Measurements from ENCODE around the gene SPEM2.

Gene SPEM2

DNA sequence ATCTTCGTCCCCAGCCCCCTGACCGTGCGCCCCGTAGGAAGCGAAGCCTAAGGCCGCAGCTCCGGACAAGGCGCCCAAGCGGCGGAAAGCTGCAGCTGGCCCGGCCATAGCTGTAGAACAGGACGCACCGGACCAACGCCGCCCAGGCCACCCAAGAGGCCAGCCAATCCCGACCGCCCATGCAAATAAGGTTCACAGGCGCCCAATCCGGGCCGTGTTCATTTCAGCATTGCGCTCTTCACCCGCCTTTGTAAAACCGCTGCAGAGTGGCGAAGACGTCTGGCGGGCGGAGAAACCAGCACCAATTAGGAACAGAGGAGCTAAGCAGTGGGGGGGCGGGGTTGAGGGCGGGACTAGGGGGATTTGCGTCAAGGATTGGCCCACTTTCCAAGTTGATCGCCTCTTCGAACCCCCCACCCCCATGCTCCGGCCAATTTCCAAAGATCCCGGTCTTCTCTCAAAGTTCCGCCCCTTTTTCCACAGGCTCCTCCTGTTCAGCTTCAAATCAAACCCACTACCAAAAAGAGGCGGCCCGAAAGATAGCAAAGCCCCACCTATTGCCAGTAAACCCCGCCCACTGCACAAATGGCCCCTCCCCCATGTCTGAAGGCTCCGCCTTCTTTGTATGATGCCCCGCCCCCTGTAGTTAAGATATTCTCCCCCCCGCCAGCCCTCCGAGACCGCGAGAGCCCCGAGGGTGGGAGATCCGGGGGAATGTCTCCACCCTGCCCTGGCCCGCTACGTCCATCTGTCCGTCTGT is 21.3 kb upstream of the SPEM2 start, which contains the start of gene TMEM256:
TSS of gene TMEM256 (minus strand) at position 121 of the 760 bp plus-strand sequence. CDS start at position 108, 13 bp downstream.
- DNase-seq (ENCODE audit: low read depth in 2 of 3, low spot score in 2 of 3), result peak; percentile 85 to 87 (median 86)

- DNase-seq (ENCODE audit: low read depth in 2 of 3, low spot score in 2 of 3), result peak in 1 of 3 experiments; percentile 38
Measured at GRCh38 chr17:7404737-7405349, 20.6 kb upstream of the SPEM2 start.

DNA sequence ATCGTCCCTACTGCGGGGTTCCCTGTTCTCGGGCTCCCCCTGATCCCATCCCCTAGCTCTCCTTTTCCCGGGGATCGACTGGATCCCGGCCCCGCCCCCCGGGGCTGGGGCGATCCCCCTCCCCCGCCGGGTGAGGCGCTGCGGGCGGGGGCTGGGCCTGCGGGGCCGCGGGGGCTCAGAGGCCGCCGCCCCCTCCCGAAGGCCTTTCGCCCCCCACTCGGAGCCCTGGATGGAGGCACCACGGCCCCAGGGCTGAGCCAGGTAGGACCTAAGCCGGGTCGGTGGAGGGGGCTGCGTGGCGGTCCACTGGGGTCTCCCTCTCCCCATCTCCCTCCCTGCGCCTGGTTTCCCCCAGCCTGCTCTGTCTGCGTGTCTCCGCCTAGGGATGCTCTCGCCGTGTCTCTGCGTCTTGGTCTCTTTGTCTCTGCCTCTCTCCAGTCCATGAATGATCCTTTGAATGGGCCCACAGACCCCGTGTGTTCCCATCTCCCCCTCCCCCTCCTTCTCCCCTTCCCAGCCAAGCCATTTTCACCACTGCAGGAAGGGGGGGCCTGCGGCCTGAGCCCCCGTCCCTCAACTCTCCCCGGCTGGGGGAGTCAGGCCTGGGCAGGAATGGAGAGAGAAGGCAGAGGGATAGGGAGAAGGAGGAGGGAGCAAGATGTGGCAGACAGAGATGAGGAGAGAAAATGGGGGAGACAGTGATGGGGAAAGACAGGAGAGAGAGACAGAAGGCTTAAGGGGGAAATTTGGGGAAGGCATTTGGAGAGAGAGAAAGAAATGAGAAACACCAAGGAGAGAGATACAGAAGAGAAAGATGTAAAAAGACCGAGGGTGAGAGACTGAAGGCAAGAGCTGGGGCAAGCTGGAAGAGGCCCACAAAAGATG is 19.8 kb upstream of the SPEM2 start:
- DNase-seq (ENCODE audit: low read depth in 2 of 3, low spot score in 2 of 3), result no peak

GRCh38 chr17:7406235-7406825 is 19.1 kb upstream of the SPEM2 start:
- no peak for DNase-seq (ENCODE audit: low read depth in 2 of 3, low spot score in 2 of 3)

- no peak for DNase-seq (ENCODE audit: low read depth in 2 of 3, low spot score in 2 of 3)
Measured at GRCh38 chr17:7407082-7407481, 18.3 kb upstream of the SPEM2 start.

- no peak for DNase-seq (ENCODE audit: low read depth in 2 of 3, low spot score in 2 of 3)
Measured at GRCh38 chr17:7407485-7408251, 17.7 kb upstream of the SPEM2 start, which contains the start of gene NLGN2. Gene NLGN2 (plus strand): TSS chr17:7407845. CDS start chr17:7408256, 411 bp downstream.

DNA sequence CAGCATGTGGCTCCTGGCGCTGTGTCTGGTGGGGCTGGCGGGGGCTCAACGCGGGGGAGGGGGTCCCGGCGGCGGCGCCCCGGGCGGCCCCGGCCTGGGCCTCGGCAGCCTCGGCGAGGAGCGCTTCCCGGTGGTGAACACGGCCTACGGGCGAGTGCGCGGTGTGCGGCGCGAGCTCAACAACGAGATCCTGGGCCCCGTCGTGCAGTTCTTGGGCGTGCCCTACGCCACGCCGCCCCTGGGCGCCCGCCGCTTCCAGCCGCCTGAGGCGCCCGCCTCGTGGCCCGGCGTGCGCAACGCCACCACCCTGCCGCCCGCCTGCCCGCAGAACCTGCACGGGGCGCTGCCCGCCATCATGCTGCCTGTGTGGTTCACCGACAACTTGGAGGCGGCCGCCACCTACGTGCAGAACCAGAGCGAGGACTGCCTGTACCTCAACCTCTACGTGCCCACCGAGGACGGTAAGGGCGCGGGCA is 17.1 kb upstream of the SPEM2 start:
- no peak for DNase-seq (ENCODE audit: low read depth in 2 of 3, low spot score in 2 of 3)

GRCh38 chr17:7408863-7409262 is 16.6 kb upstream of the SPEM2 start:
- DNase-seq (ENCODE audit: low read depth in 2 of 3, low spot score in 2 of 3), result no peak

DNA sequence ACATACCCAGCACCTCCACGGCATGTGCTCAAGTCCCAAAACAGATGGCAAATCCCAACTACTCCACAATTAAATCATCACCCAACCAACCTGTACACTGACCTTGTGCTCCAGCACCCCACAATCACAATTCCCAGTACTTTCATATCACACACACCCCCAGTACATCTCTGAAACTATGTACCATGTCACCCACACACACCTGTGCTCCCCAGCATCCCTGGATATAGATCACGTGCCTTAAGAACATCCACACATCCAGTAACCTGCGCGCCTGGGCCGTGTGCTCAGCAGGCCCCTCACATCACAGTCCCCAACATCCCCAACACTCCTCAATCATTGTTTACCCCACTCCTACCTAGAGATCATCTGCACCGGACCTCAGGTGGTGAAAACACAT is 15.7 kb upstream of the SPEM2 start:
- DNase-seq (ENCODE audit: low read depth in 2 of 3, low spot score in 2 of 3), result no peak

DNA sequence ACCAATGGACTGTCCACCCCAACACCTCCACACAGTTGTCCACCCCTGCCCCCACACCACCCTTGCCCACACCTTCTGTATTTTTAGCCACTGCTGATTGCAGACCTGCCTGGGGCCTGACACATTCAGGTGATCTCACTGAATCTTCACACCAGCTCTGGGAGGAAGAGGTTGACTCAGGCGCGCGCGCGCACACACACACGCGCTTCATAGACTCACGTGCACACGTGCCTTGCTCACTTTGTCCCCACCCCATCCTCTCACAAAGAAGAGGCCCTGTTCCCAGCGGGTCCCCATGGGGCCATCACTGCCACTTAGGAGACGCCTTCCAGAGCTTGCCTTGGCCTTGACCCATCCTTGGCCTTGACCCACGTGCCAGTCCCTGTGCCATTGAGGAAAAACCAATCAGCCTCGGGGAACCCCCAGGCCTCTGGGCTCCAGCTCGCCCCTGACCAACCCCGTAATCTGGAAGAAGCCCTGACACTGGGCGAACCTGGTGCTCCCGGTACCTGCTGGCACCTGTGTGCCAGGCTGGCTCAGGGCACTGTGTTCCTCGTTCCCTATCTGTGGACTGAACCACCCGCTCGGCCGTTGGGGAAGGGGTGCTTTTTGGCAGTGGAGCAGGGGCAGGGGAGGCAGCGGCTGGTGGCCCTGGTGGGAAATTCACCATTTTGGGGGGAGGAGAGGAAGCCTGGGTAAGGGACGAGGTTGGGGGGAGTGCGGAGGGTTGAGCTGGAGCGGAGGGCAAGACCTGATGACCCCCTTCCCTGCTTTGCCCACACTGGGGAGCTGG is 14.6 kb upstream of the SPEM2 start:
- no peak for DNase-seq (ENCODE audit: low read depth in 2 of 3, low spot score in 2 of 3)

DNA sequence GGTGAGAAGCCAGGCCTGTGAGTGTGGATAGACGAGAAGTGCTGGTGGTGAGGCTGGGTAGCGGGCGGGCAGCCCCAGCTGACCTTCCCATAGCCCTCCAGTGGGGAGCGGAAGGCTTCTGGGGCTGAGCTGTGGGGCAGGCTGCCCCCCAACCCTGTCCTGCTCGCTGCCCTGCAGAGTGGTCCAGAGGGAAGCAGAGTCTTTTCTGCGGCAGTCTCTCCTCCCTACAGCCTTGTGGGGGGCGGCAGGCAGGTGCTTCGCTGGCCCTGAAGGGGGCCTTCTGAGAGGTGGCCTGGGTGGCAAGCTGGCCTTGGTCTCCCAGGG is 14.0 kb upstream of the SPEM2 start:
- no peak for DNase-seq (ENCODE audit: low read depth in 2 of 3, low spot score in 2 of 3)

DNA sequence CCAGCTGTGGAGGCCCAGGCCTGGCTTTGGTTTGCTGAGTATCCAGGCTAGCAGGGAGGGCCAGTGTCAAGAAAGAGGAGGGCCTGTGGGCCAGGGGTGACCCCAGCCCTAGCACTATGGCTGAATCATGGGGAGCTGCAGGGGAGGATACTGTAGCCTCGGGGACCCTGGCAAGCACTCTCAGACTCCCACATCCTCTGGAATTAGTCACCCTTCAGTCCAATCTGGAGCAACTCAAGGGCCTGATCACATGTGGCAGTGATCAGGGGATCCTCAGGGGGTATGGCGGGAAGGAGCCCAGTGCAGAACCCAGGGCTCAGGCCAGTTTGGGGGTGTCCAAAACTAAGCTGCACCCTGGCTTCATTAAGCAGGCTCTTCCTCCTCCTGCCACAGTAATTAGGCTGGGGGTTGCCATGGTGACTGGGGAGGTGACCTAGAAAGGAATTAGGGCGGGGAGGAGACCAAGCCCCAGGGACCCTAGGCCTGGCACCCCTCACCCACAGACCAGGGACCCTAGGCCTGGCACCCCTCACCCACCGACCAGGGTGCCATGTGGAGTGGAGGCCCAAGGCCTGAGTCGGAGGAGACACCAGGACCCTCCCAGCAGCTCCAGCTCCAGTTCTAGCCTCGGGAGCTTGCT is 11.9 kb upstream of the SPEM2 start:
- no peak for DNase-seq (ENCODE audit: low read depth in 2 of 3, low spot score in 2 of 3)

- DNase-seq (ENCODE audit: low read depth in 2 of 3, low spot score in 2 of 3), result no peak
Measured at GRCh38 chr17:7414837-7415236, 10.6 kb upstream of the SPEM2 start.

- no peak for DNase-seq (ENCODE audit: low read depth in 2 of 3, low spot score in 2 of 3)
Measured at GRCh38 chr17:7415784-7416183, 9.6 kb upstream of the SPEM2 start.

DNA sequence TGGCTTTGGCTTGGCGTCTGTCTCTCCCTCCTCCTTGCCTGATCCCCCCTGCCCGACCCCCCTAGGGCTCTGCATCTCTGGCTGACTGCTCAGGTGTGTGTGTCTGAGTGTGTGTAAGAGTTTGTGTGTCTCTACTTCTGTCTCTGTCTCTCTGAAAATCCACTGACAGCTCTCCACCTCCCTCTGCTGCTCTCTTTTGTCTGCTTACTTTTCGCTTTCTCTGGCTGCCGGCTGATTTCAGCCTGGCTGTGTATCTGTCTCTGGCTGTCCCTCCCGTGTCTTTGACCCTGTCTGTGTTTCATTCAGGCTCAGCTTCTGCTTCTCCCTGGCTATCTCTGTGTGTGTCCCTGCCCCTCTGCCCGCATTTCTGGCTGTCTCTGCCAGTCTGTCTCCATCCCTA is 9.1 kb upstream of the SPEM2 start:
- DNase-seq (ENCODE audit: low read depth in 2 of 3, low spot score in 2 of 3), result no peak

GRCh38 chr17:7417056-7417655 is 8.3 kb upstream of the SPEM2 start:
- no peak for DNase-seq (ENCODE audit: low read depth in 2 of 3, low spot score in 2 of 3)

- DNase-seq (ENCODE audit: low read depth in 2 of 3, low spot score in 2 of 3), result no peak
Measured at GRCh38 chr17:7418472-7419152, 6.8 kb upstream of the SPEM2 start.

All from activated CD8-positive, alpha-beta memory T cell treated with anti-CD3 and anti-CD28 coated beads for 48 hours (primary cell).